Hematopoietic multipotent progenitor cell treated with erythropoietin and hydrocortisone succinate and interleukin-3 and kit ligand, for 15 days (in vitro differentiated cells): ENCODE results near the gene ADAMTSL3.

Experiments used
- DNase-seq: peaks from one replicate; pipeline ENCODE4 v3.0.0-alpha.2; 2015; ENCODE audit warnings: low spot score

The ADAMTSL3 gene, protein sequence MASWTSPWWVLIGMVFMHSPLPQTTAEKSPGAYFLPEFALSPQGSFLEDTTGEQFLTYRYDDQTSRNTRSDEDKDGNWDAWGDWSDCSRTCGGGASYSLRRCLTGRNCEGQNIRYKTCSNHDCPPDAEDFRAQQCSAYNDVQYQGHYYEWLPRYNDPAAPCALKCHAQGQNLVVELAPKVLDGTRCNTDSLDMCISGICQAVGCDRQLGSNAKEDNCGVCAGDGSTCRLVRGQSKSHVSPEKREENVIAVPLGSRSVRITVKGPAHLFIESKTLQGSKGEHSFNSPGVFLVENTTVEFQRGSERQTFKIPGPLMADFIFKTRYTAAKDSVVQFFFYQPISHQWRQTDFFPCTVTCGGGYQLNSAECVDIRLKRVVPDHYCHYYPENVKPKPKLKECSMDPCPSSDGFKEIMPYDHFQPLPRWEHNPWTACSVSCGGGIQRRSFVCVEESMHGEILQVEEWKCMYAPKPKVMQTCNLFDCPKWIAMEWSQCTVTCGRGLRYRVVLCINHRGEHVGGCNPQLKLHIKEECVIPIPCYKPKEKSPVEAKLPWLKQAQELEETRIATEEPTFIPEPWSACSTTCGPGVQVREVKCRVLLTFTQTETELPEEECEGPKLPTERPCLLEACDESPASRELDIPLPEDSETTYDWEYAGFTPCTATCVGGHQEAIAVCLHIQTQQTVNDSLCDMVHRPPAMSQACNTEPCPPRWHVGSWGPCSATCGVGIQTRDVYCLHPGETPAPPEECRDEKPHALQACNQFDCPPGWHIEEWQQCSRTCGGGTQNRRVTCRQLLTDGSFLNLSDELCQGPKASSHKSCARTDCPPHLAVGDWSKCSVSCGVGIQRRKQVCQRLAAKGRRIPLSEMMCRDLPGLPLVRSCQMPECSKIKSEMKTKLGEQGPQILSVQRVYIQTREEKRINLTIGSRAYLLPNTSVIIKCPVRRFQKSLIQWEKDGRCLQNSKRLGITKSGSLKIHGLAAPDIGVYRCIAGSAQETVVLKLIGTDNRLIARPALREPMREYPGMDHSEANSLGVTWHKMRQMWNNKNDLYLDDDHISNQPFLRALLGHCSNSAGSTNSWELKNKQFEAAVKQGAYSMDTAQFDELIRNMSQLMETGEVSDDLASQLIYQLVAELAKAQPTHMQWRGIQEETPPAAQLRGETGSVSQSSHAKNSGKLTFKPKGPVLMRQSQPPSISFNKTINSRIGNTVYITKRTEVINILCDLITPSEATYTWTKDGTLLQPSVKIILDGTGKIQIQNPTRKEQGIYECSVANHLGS (N-terminal part only)

DNA sequence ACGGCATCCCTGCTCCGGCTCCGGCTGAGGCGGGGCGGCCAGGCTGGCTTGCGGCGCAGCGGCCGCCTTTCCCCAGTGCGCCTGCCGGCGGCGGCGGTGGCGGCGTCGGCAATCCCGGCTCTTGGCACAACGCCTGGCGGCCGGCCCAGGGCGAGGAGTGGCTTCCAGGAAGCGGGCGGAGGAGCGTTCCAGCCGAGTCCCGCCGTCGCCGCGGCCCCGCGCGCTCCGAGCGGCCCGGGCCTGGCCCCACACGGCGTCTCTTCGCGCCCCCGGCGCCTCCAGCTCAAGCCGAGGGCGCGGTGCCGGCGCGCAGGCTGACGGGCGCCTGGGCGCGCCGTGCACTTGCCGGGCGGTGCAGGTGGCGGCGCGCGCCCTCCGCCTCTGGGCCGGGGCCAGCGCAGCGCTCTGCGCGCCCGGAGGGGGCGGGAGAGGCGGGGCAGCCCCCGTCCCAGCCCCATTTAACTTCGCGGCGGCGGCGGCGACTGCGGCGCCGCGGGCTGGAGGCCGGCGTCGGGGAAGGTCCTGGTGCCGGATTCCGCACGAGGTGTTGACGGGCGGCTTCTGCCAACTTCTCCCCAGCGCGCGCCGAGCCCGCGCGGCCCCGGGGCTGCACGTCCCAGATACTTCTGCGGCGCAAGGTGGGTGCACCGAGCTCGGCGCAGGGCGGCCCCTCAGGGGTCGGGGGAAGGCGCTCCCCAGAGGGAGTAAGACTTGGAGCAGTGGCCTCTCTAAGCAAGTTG lies at the start of gene ADAMTSL3:
TSS of gene ADAMTSL3 (plus strand) at position 485 of the 740 bp plus-strand sequence. CDS start 1,639 bp downstream, outside the sequence.
- DNase-seq: no peak

DNA sequence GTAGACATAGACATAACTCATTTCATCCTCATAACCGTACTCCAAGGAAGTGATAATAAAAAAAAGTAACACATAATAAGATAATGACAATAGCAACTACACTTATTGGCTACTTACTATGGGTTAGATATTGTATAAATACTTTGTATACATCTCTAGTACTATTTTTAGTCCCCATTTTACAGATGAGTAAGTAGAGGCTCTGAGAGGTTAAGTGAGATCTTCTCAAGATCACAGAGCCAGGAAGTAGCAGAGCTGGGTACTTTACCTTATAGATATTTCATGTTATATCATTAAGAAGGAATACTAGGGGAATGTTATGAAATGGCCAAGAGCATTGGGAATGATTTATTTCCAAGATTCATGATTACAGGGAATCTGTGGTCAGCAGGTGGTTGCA lies 49.4 kb upstream of the ADAMTSL3 start:
- no peak for DNase-seq

DNA sequence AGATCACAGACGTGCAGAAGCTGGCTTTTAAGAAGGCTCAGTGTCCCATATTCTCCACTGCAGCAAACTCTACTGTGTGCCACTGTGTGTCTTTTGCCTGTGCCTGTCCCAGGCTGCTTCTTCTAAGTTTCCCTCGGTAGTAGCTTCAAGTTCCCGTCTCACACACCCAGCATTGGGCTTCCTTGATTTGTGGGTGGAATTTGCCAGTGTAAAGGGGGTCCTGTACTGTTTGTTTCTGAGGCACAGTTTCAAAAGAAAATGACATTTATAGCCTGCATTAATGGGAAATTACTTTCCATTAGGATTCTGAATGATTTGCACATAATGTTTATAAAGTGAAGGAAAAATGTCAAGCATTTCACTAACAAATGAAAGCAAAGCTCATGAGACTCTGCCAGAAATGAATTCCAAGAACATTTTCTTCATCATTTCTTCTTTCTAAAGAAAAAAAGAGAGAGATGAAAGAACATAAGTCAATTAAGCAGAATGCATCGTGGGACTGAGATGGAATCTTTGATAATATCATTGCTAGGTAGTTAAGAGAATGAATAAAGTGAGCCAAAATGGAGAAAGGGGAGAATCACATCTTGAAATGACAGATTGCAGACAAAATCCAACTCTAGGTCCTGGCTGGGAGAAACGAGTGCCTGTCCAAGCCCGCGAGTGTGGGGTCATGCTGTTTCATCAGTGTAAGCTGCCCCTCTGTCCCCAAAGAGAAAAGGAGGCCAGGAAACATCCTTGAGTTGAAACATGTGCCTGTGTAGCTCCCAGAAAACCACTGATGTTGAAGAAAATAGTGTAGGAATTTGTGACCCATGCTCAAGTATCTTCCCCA lies 48.6 kb upstream of the ADAMTSL3 start:
- no peak for DNase-seq

DNA sequence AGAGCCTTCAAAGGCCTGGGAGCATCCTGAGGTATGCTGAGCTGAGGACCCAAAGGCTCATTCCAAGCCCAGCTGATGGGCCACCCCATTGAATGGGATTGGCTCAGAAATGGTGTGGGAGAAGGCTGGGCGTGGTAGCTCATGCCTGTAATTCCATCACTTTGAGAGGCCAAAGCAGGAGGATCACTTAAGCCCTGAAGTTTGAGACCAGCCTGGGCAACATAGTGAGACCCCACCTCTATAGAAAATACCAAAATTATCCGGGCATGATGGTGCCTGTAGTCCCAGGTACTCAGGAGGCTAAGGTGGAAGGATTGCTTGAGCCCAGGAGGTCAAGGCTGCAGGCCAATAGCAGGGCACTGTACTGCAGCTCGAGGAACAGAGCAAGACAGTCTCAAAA lies 43.8 kb upstream of the ADAMTSL3 start:
- no peak for DNase-seq

DNA sequence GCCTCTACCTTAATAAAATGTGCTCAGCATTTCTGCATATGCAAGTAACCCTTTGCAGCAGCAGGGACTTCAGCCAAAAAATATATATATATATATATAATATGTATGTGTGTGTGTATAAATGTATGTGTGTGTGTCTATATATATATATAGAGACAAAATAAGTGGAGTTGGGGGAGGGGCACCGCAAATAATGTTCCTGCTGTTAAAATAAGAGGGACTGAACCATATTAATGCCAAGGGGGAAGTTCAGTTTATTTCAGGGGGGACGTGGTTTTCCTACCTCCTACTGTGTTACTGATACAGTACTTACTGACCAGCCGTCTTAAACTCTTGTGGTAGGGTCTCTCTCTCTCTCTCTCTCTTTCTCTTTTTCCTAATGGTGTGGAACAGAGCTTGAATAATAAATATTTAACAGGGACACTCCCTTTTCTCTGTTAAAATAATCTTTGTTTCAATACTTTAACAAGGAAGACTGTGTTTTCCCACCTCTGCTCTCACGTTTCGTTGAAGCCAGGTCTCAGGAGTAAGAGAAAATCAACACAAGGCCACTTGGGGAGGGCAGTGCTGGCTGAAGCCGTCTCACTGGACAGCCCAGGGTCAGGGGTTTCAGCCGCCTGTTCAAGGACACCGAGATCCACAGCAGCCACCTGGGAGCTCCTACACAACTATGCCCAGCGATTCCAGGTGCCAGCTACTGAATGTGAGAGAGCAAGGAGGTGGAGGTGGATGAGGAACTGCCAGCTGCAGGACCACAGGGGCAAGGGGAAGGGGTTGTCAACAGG lies 42.8 kb upstream of the ADAMTSL3 start:
- no peak for DNase-seq

DNA sequence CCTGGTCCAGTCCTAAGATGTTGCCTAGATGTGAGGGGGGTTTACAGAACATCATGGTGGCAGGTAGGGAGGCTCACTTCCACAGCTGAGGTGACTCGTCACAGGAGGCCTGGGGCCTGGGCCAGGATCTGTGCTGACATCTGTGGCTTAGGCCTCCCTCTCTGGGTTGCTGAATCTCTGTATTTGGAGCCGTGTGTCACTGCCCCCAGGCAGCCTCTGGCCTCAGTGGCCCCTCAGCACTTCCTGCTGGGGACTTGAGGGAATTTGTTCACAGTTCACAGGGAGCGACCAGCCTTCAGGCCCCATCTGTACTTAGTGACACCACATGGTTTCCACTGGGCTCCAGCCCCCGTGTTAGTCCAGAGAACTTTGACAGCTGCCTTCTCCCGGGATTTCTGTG lies 41.7 kb upstream of the ADAMTSL3 start:
- DNase-seq: no peak

DNA sequence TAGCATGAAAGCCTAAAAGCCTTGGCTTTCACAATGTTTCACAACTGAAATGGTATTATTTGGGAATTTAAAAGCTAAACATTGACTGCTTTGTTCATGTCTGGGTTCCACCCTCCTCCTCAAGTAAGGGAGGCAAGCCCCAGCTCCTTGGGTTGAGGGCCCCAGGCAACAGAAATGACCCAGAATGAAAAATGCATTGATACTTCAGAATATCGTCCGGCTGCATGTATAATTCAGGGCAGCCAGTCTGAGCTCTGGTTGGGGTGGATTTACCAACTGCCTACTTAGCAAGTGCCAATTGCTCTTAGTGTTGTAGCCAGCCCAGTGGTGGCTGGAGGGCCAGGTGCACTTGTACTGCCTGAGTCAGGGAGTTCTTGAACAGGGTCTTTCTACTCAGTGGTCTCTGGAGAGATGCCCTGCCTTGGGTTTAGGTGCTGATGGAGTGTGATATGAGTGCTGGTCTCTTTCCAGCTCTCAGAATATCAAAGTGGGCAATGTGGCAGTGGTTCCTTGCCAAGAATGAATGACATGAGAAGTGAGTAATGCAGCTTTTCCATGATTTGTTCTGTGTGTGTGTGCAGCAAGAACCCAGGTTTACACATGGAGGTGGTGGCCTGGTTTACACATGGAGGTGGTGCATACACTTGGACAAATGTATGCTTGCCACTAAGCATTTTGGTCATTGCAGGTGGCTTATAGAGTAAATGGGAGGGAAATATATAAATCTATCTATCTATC lies 40.9 kb upstream of the ADAMTSL3 start:
- DNase-seq: no peak

DNA sequence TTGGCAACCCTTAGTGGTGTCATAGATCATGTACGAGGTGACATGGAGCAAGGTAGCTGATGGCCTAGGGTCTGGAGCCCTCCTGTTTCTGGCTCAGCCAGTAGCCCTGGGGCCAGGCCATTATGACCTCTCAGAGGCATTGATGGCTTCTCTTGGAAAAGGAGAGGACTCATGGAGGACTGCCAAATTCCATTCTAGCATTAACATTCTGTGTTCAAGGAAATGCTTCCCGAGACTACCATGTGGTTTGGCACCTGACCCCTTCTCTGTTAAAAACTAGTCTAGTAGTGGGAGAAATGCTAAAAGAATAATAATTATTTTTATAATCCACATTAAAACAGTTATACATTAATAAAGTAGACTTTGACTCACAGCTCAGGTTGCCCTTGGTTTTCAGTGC lies 40.2 kb upstream of the ADAMTSL3 start:
- no peak for DNase-seq

DNA sequence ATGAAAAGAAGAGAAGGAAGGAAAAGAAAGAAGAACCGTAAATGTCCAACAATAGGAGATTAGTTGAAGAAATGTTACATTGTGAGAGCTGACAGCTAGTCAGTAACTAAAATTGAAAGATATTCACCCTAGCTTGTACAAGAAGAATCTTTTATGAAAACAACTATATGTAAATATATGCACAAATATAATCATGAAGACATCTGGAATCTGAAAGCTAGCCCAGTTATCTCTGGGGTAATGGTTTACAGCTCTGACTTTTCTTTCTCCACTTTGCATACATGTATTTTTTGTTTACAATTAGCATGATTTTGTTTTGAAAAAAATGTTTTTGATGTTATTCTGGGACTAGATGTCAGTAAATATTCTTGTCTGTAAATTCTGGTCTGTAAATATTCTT lies 37.1 kb upstream of the ADAMTSL3 start:
- DNase-seq: no peak

DNA sequence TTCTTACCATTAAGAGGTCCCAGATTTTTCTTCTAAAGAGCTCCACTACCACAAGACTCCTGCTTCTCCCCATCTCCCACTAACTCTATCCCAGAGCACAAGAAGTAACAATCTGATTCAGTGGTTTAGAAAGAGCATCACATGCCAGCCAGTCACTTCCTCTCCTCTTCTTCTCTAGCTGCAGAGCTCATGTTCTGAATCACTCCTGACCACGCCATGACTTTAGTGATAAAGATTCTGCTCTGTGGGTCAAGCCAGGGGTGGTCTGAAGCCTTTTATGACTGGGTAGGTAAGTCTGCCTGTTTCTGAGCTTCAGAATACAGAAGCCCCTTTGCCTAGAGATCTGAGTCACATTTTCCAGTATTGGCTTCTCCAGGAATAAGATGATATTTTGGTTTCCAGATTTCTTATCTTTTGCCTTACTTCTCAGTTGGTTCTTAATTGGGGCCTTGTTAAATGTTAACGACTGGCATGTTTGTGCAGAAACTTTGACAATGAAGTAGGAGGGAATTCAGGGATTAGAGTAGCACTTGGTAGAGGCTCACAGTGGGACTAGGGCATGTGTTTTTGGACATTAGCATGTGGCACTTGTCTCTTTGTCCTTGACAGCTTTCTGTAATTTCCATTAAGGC lies 27.6 kb upstream of the ADAMTSL3 start:
- DNase-seq: no peak

DNA sequence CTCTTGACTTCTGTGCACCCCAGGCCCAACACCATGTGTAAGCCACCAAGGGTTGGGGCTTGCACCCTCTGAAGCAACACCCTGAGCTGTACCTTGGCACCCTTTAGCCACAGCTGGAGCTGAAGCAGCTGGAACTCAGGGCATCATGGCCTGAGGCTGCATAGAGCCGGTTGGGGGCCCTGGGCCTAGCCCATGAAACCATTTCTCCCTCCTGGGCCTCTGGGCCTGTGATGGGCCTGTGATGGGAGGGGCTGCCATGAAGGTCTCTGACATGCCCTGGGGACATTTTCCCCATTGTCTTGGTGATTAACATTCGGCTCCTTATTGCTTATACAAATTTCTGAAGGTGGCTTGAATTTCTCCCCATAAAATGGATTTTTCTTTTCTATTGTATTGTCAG lies 22.4 kb upstream of the ADAMTSL3 start:
- no peak for DNase-seq

DNA sequence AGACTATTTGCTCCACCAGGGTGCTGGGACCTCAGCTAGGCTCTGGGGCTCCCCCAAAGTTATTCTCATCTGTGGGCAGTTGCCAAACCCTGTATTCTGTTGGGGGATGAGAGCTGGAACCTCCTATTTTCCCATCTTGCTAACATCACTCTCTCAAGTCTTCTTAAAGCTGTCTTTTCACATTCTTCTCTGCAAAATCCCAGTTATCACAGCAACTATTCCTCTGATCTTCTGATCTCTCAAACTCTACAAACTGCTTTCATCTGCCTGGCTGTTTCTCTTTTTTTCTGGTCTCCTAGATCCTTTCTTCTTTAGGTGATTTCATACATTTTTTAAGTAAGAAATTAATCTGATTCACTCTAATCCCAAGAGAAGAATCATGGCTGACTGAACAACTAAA lies 10.7 kb upstream of the ADAMTSL3 start:
- DNase-seq: no peak

DNA sequence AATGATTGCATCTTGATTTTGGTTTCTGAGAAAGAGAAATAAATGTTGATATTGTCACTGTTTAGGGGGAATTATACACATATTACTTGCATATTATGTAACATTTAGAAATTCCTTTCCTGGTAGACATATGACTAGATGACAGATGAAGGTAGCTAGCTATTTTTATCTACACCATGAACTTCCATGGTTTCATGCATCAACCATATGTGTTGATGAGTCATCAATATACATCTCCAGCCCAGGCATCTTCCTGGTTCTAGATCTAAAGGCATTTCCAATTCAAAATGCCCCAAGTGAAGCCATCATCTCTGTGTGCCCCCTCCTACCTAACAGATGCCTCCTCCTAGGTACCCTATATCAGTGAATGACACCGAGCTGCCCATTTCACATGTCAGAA lies 9.5 kb upstream of the ADAMTSL3 start:
- DNase-seq: no peak

DNA sequence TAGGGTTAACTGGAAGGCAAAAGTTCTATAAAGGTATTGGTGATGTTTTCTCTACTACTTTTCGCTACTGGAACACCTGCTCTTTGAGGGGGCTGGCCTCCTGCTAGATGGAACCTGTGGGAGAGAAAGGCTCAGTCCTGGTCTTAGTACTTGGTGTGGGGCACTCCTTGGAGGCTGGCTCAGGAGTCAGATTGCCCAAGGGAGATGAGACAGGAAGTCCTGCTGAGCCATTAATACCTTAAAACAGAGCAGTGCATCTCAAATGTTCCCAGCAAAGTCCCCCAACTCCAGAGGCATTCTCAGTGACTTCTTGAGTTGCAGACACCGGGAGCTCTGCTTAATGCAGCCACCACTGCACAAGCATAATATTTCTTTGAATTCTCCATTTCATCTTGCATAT lies 3.1 kb upstream of the ADAMTSL3 start:
- no peak for DNase-seq

DNA sequence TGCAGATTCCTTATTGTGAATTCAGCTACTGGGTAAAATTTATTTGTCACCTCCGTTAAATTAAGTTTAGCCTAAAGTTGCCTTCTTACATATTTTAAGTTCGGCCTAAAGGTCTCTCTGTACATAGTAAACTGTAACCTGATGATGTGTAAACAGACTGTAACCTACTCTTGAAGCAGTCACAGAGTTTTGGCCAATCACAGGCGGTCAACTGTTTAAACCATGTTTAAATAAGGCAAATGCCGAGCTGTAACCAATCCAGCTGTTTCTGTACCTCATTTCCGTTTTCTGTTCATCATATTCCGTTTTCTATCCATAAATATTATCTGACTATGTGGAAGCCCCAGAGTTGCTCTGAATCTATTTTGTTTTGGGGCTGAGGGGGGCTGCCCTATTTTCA lies 2.4 kb upstream of the ADAMTSL3 start:
- DNase-seq: no peak

DNA sequence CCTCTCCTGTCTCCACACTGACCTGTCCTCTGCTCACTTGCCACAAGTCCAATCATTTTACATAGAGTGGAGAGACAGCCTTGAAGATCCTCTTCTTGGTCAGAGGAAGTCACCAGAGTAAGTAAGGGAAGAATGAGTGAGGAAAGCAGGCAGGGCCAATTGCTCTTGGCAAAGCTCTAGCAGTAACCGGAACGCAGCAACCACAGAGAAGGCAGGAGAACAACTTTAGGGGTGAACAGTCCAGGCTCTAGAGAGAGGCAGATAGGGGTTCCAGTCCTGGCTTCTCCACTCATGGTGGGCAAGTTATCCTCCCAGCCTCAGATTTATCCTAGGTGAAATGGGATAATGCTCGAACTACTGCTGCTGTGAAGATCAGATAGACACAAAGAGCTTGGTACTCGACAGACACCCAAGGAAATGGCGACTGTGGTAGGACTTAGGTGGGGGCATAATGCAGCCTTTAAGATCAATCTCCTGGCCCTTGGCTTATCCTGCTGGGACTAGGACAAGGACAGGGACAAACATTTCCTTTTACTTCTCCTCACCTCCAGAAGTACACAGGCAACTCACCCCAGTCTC lies 1.2 kb upstream of the ADAMTSL3 start:
- no peak for DNase-seq

DNA sequence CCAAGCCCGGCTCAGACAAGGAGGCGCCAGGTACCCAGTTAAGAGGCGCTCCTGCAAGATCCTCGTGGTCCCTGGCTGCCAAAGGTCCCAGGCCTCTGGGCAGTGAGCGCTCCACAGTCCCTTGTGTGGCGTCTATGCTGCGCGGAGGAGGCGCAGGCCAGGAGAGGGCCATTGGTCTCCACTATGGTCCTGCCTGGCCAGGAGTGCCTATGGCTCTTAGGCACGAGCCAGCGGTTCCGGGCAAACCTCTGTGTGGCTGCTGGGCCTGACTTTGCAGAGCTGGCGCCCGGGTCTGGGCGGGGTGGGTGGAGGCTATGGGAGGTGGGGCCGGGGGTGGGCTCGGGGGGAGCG lies 660 bp upstream of the ADAMTSL3 start:
- no peak for DNase-seq
